Naive thymus-derived CD4-positive, alpha-beta T cell (primary cell): ENCODE data around the gene SMIM41. TPM values are rescaled to one million over a fixed set of nuclear protein-coding genes. Genes with fewer than 3 reads are reported as not detected.
A peak's percentile ranks its signal among the peaks of the same experiment; 100 is the strongest.

Source experiments
- ATAC-seq: fragments of 150-1000 bp; cut with Tn5 transposase; 2 replicates; pipeline ENCODE4 v1.10.0; 2021; ENCODE audit warnings: mild to moderate bottlenecking, moderate library complexity
- CTCF ChIA-PET: fragments of 350-600 bp; sonication (Branson Sonifier 250); formaldehyde crosslinking; loops from one replicate; lab custom pipeline; 2021; ENCODE audit warnings: antibody characterized with exemption; lab: Charles Lee
- POLR2A ChIA-PET: fragments of 350-600 bp; sonication (Branson Sonifier 250); formaldehyde crosslinking; loops from one replicate; lab custom pipeline; 2021; ENCODE audit warnings: antibody characterized with exemption, inconsistent platforms; lab: Charles Lee
- DNase-seq, 9 donors: peaks; one replicate each; pipeline versions ENCODE4 v3.0.0 to v3.0.0-alpha.2; 2020 to 2022; ENCODE audit warnings: mixed read lengths in 1 of 9
- H3K27ac ChIP-seq: one replicate; pipeline ENCODE4 v1.7.0; 2013; ENCODE audit warnings: mild to moderate bottlenecking, low read depth, low read length, moderate library complexity
- H3K27me3 ChIP-seq, 2 donors: one replicate each; pipeline ENCODE4 v1.7.0; 2013; ENCODE audit warnings: low read length in 2 of 2, mild to moderate bottlenecking in 2 of 2, moderate library complexity in 2 of 2; ENCODE audit not compliant: control insufficient read depth in 2 of 2, insufficient read depth in 2 of 2
- H3K36me3 ChIP-seq, 3 experiments: 1 replicate in 2 of 3; 2 replicates in 1 of 3; pipeline ENCODE4 v1.7.0; 2013; ENCODE audit warnings: low read length in 3 of 3, mild to moderate bottlenecking in 3 of 3, moderate library complexity in 1 of 3; ENCODE audit not compliant: insufficient read depth in 3 of 3, control insufficient read depth in 2 of 3
- H3K4me1 ChIP-seq, 2 donors: one replicate each; pipeline ENCODE4 v1.7.0; 2013; ENCODE audit warnings: low read length in 2 of 2, mild to moderate bottlenecking in 2 of 2, moderate library complexity in 1 of 2; ENCODE audit not compliant: control insufficient read depth in 2 of 2, insufficient read depth in 2 of 2
- H3K4me3 ChIP-seq: 2 replicates; pipeline ENCODE4 v1.7.0; 2013; ENCODE audit warnings: mild to moderate bottlenecking, low read length
- H3K9me3 ChIP-seq, 3 experiments: 1 replicate in 2 of 3; 2 replicates in 1 of 3; pipeline ENCODE4 v1.7.0; 2013; ENCODE audit warnings: low read length in 3 of 3; ENCODE audit not compliant: control insufficient read depth in 2 of 3
- H3K27ac Mint-ChIP-seq, 9 donors: one replicate each; pipeline ENCODE4 v1.8.0; 2020 to 2022; ENCODE audit warnings: mixed read lengths in 9 of 9, mild to moderate bottlenecking in 8 of 9, moderate library complexity in 5 of 9, inconsistent platforms in 2 of 9
- H3K27me3 Mint-ChIP-seq, 5 donors: one replicate each; pipeline ENCODE4 v1.8.0; 2021 to 2022; ENCODE audit warnings: mixed read lengths in 5 of 5, mild to moderate bottlenecking in 1 of 5
- H3K36me3 Mint-ChIP-seq, 5 donors: one replicate each; pipeline ENCODE4 v1.8.0; 2020 to 2022; ENCODE audit warnings: mixed read lengths in 5 of 5, mild to moderate bottlenecking in 3 of 5, inconsistent platforms in 1 of 5
- H3K4me1 Mint-ChIP-seq, 7 donors: one replicate each; pipeline ENCODE4 v1.8.0; 2020 to 2022; ENCODE audit warnings: mixed read lengths in 7 of 7, mild to moderate bottlenecking in 3 of 7, inconsistent platforms in 1 of 7
- H3K4me3 Mint-ChIP-seq, 10 donors: one replicate each; pipeline ENCODE4 v1.8.0; 2020 to 2022; ENCODE audit warnings: mild to moderate bottlenecking in 10 of 10, mixed read lengths in 10 of 10, moderate library complexity in 6 of 10, inconsistent platforms in 2 of 10
- H3K9me3 Mint-ChIP-seq, 11 donors: one replicate each; pipeline ENCODE4 v1.8.0; 2020 to 2022; ENCODE audit warnings: mixed read lengths in 11 of 11, mild to moderate bottlenecking in 4 of 11, inconsistent platforms in 1 of 11, moderate library complexity in 1 of 11
- intact Hi-C, 2 donors: fragments of 100-400 bp; cut with micrococcal nuclease; formaldehyde crosslinking; loops; one replicate each; pipeline ENCODE4 v1.15.1; 2023
- polyA plus RNA-seq, 2 donors: library from polyadenylated mRNA; unstranded; fragments of 300-500 nt; fragmentation: Illumina TruSeq; gene quantifications; one replicate each; pipeline ENCODE4 v1.2.3, GENCODE V29; 2021
- total RNA-seq, 6 experiments: library from RNA in 5 of 6; stranded (reverse) in 5 of 6; gene quantifications; 1 replicate in 5 of 6; 2 replicates in 1 of 6; pipeline ENCODE4 v1.2.3 and lab custom pipeline; 2021 to 2026

Gene SMIM41
- total and polyA plus RNA-seq, 7 experiments from 2014 or later: 0.24 to 0.27 TPM; not detected in 5

DNA sequence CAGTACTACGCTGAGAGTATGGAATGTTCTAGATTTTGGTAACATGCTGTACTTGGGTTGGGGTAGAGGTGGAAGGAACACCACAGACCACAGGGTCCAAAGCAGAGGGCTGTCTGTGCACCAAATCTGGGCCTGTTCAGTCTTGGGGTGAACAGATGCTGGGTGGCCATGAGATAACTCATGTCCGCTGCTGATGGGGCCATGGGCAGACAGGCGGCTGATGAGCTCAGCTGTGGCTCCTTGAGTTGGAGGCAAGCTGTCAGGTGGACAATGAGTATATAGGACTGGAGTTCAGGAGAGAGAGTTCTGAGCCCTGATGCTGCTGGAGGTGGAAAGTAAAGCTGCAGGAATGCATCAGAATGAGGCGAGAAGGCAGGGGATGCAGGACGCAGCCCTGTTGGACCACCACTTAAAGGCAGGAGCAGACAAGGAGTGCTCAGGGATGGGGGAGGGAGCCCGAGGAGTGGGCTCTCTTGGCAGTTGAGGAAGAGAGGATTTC is 6.2 kb downstream of the SMIM41 start:
- ChIA-PET POLR2A (no interaction called here), CTCF (interaction anchor here (0.6 to 21.9 kb wide), 5 partner anchors 51 to 92 kb away, joined by 3 to 457 read pairs (median 5); partner anchors contain the start of gene TAMALIN)
- H3K9me3 Mint-ChIP-seq: peaks cover 0 to 3% (median 0%) of the 10 kb centered on the region in 11 donors
- Histone ChIP-seq H3K27me3 (no peaks in the 10 kb centered on the region), H3K9me3 (no peaks in the 10 kb centered on the region), H3K4me1 (peaks cover 0 to 12% of the 10 kb centered on the region in 2 donors), H3K4me3 (no peak overlapping the region), H3K27ac (no peak overlapping the region), H3K36me3 (no peaks in the 10 kb centered on the region)
- ATAC-seq: no peak
- peaks cover 6 to 16% (median 12%) of the 10 kb centered on the region in 7 donors for H3K4me1 Mint-ChIP-seq
- no peak for DNase-seq
- intact Hi-C loops: no loop called here
- no peak overlapping the region for H3K4me3 Mint-ChIP-seq
- H3K27ac Mint-ChIP-seq: peak overlapping the region in 1 of 9 donors; percentile 71
- peaks cover 0 to 3% (median 0%) of the 10 kb centered on the region in 5 donors for H3K36me3 Mint-ChIP-seq
- H3K27me3 Mint-ChIP-seq: peaks cover 24 to 37% (median 31%) of the 10 kb centered on the region in 5 donors

DNA sequence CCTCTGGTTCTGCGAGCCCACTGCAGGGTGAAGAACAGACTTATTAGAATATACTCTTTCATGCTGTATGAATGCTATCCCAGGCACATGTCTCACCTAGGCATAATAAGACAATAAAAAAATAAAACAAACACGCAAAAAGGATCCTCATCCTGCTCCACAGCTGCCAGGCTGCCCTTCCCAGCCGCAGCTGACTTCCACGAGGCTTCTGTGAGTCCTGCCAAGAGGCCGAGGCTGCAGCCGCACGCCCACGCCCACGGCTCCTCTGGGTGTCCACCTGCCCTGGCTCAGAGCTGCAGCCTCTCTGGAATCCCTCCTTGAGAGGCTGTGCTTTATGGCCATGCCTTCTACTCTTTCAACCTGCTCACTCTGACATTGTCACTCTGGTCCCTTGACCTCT is 6.9 kb downstream of the SMIM41 start:
- Mint-ChIP-seq H3K9me3 (peaks cover 0 to 3% (median 0%) of the 10 kb centered on the region in 11 donors), H3K4me3 (no peak overlapping the region), H3K36me3 (peaks cover 0 to 3% (median 0%) of the 10 kb centered on the region in 5 donors), H3K27ac (no peak overlapping the region), H3K27me3 (peaks cover 30 to 44% (median 38%) of the 10 kb centered on the region in 5 donors), H3K4me1 (peaks cover 6 to 14% (median 12%) of the 10 kb centered on the region in 7 donors)
- Histone ChIP-seq H3K36me3 (no peaks in the 10 kb centered on the region), H3K27me3 (peaks cover 0 to 1% of the 10 kb centered on the region in 2 donors), H3K9me3 (no peaks in the 10 kb centered on the region), H3K4me3 (no peak overlapping the region), H3K4me1 (peaks cover 0 to 7% of the 10 kb centered on the region in 2 donors), H3K27ac (no peak overlapping the region)
- ATAC-seq (no peak), DNase-seq (no peak)
- CTCF ChIA-PET: interaction anchor here (1.5 to 21.9 kb wide), 4 partner anchors 52 to 93 kb away, joined by 3 to 457 read pairs (median 6); partner anchors contain the start of gene TAMALIN
- POLR2A ChIA-PET: no interaction called here
- intact Hi-C loops: no loop called here

DNA sequence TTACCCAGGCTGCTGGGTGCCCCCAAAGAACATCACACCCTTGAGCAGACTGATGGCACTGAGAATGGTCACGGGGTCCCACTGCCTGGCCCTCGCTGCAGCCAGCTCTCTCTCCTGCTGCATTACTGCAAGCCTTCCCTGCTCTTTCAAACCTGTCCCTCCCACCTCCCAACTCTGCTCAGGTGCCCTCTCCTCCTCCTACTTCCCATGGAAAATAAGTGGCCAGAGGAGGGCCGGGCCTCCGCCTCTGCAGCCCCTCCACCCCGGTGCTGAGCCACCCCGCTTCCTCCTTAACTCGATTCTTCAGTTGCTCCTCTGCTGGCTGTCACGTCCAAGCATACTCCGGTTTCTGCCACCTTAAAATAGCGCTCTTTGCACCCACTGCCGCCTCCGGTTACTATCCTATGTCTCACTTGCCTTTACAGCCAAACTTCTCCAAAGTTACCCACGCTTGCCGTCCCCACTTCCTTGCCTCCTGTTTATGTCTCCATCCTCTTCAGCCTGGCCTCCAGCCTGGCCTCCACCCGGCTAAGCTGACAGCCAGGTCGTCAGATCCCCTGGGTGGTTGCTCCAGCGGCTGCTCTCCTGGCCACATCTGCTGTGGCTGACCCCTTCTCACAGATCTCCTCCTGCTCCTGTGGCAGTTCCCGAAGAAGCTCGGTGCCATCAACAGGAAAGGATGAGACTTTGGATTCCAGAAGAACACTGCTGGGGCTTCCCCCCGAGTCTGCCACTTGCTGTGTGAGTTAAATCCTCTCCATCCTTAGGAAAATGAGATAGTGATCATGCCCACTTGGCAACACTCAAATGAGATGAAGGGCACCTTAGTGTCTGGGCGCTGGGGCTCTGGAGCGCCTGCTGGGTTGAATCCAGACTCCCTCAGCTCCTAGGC is 7.7 kb downstream of the SMIM41 start:
- intact Hi-C loops: no loop called here
- H3K27me3 Mint-ChIP-seq: peaks cover 38 to 52% (median 42%) of the 10 kb centered on the region in 5 donors

DNA sequence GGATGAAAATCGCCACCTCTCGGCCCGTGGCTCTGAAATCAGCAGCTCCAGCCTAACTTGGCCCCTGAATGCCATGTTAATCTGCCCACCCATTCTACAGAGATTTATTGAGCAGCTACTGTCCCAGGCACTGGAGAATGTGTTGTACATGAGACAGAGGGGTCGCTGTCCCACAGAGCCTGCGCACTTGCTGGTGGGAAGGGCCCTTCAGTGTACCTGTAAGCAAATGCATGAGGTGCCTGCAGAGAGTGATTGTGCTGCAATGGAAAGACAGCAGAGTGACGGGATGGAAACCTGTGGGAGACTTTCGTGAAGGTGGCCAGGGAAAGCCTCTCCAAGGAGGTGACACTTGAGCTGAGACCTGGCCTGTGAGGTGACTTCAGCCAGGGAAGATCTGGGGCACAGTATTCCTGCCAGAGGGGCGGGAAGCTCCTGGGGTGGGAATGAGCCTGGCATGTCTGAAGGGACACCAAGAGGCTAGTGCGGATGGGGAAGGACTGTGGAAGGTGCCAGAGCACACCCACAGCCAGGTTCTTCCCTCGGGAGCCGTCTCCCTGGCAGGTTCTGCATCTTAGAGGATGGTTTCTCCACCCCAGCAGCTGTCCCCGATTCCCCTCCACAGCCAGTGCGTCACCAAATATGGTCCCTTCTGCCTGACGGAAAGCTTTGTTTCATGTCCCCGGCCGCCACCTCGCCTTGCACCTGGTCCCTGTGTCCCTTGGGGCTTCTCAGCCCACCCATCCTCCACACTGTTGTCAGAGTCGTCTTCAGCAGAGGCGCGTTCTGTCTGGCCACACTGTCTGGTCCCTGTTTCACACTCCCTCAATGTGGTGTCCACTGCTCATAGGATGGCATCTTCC is 8.7 kb downstream of the SMIM41 start:
- peaks cover 2 to 6% (median 3%) of the 10 kb centered on the region in 7 donors for H3K4me1 Mint-ChIP-seq
- peaks cover 0 to 4% of the 10 kb centered on the region in 2 donors for H3K27me3 ChIP-seq
- CTCF ChIA-PET: interaction anchor here (21.9 kb wide), 1 partner anchor 62 kb away, joined by 457 read pairs; no protein-coding TSS in a partner anchor
- H3K27ac ChIP-seq: no peak overlapping the region
- H3K4me3 ChIP-seq: no peak overlapping the region
- no peak for DNase-seq
- ATAC-seq: peak; percentile 26
- intact Hi-C loops: no loop called here
- peaks cover 0 to 3% (median 0%) of the 10 kb centered on the region in 5 donors for H3K36me3 Mint-ChIP-seq
- no peaks in the 10 kb centered on the region for H3K4me1 ChIP-seq
- POLR2A ChIA-PET: no interaction called here
- no peak overlapping the region for H3K27ac Mint-ChIP-seq
- H3K36me3 ChIP-seq: no peaks in the 10 kb centered on the region
- peaks cover 42 to 54% (median 46%) of the 10 kb centered on the region in 5 donors for H3K27me3 Mint-ChIP-seq
- H3K4me3 Mint-ChIP-seq: no peak overlapping the region
- H3K9me3 ChIP-seq: no peaks in the 10 kb centered on the region
- H3K9me3 Mint-ChIP-seq: peaks cover 0 to 1% (median 0%) of the 10 kb centered on the region in 11 donors

More for the DNA sequence above, 7.7 kb downstream of the SMIM41 start:
- H3K4me1 ChIP-seq: no peaks in the 10 kb centered on the region
- DNase-seq (no peak), ATAC-seq (no peak)
- H3K36me3 ChIP-seq: no peaks in the 10 kb centered on the region
- H3K27me3 ChIP-seq: peaks cover 0 to 4% of the 10 kb centered on the region in 2 donors
- Mint-ChIP-seq H3K36me3 (peaks cover 0 to 3% (median 0%) of the 10 kb centered on the region in 5 donors), H3K4me3 (no peak overlapping the region), H3K4me1 (peaks cover 3 to 8% (median 5%) of the 10 kb centered on the region in 7 donors), H3K9me3 (peaks cover 0 to 1% (median 0%) of the 10 kb centered on the region in 11 donors), H3K27ac (no peak overlapping the region)
- H3K4me3 ChIP-seq: no peak overlapping the region
- no peaks in the 10 kb centered on the region for H3K9me3 ChIP-seq
- POLR2A ChIA-PET: no interaction called here
- CTCF ChIA-PET: interaction anchor here (3.2 to 21.9 kb wide), 2 partner anchors 61 to 94 kb away, joined by 10 to 457 read pairs; no protein-coding TSS in a partner anchor
- no peak overlapping the region for H3K27ac ChIP-seq

DNA sequence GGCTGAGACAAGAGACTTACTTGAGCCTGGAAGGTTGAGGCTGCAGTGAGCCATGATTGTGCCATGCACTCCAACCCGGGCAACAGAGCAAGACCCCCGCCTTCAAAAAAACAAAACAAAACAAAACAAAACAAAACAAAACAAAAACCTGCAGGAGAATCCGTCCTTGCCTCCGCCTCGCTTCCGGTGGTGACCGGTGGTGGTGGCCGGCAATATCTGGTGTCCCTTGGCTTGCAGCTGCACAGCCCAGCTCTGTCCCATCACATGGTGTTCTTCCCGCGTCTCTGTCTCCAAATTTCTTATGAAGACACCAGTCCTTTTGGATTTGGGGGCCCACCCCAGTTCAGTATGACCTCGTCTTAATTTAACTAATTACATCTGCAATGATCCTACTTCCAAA is 10.0 kb downstream of the SMIM41 start:
- Histone ChIP-seq H3K36me3 (no peaks in the 10 kb centered on the region), H3K27me3 (peaks cover 0 to 4% of the 10 kb centered on the region in 2 donors), H3K4me1 (no peaks in the 10 kb centered on the region), H3K4me3 (no peak overlapping the region), H3K27ac (no peak overlapping the region), H3K9me3 (no peaks in the 10 kb centered on the region)
- ATAC-seq (no peak), DNase-seq (no peak)
- no peak overlapping the region for H3K4me3 Mint-ChIP-seq
- peaks cover 44 to 62% (median 50%) of the 10 kb centered on the region in 5 donors for H3K27me3 Mint-ChIP-seq
- H3K4me1 Mint-ChIP-seq: no peaks in the 10 kb centered on the region
- H3K27ac Mint-ChIP-seq: no peak overlapping the region
- peaks cover 0 to 3% (median 0%) of the 10 kb centered on the region in 5 donors for H3K36me3 Mint-ChIP-seq
- no peaks in the 10 kb centered on the region for H3K9me3 Mint-ChIP-seq
- ChIA-PET CTCF (interaction anchor here (1.0 kb wide), 1 partner anchor 65 kb away, joined by 4 read pairs; no protein-coding TSS in a partner anchor), POLR2A (no interaction called here)
- intact Hi-C loops: no loop called here

DNA sequence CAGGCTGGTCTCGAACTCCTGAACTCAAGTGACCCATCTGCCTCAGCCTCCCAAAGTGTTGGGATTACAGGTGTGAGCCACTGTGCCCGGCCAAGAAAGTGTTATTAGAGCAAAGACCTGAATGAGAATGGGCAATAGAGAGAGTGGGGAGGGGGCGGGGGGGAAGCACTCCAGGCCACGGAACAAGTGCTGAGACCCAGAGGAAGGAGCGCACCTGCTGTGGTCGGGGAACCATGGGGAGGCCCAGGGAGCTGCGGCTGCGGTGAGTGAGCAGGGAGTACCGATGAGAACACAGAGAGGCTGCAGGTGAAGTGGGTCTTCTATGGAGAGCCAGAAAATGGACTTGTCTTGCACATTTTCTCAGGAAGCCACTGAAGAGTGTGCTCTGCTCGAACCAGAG is 10.8 kb downstream of the SMIM41 start:
- CTCF ChIA-PET: no interaction called here
- no peaks in the 10 kb centered on the region for H3K36me3 ChIP-seq
- Mint-ChIP-seq H3K36me3 (peaks cover 0 to 3% (median 0%) of the 10 kb centered on the region in 5 donors), H3K4me3 (no peak overlapping the region), H3K27ac (no peak overlapping the region), H3K27me3 (peaks cover 45 to 66% (median 52%) of the 10 kb centered on the region in 5 donors), H3K9me3 (peaks cover 0 to 1% (median 0%) of the 10 kb centered on the region in 11 donors), H3K4me1 (no peaks in the 10 kb centered on the region)
- POLR2A ChIA-PET: no interaction called here
- no peaks in the 10 kb centered on the region for H3K4me1 ChIP-seq
- ATAC-seq: no peak
- no peak overlapping the region for H3K27ac ChIP-seq
- H3K4me3 ChIP-seq: no peak overlapping the region
- H3K27me3 ChIP-seq: peaks cover 0 to 4% of the 10 kb centered on the region in 2 donors
- DNase-seq: no peak
- no peaks in the 10 kb centered on the region for H3K9me3 ChIP-seq
- intact Hi-C loops: no loop called here
